ENCODE data around the gene VAC14. TPM values are rescaled to one million over a fixed set of nuclear protein-coding genes. Genes with fewer than 3 reads are reported as not detected.

Gene VAC14
- total and polyA plus RNA-seq, 4 donors, result 27.6 to 60.8 (median 50.9) TPM

DNA sequence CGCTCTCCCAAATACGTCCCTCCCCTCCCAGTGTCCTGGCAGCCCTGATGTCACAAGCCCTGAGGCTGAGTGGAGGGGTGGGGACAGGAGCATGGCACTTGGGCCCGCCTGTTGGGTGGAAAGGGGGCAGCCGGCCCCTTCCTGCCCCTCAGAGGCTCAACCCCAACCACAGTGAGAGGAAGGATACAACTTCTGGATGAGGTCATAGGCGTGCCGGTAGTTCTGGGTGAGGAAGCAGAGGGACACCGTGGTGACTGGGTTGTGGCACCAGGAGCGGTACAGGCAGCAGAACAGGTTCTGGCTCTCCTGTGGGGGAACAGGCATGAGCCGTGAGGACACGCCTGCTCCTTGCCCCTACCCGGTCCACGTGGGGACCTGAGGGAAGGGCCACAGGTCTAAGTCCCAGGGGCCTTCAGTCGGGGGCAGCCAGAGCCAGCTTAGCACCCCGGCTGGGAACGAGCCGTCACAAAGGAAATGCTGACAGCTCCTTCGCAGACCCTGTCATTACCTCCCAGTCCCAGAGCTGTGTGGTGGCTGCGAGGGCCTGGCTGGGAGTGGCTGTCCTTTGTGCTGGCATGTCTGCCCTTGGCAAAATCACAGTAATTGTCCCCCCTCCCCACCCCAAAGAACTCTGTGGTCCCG, 103.9 kb downstream of the VAC14 start:
- DNase-seq (peak; percentile 48 to 71 (median 59)), ATAC-seq (ENCODE audit: insufficient read depth, low FRiP score) (no peak)
- Histone ChIP-seq H3K36me3 (ENCODE audit: control insufficient read depth in 4 of 4, insufficient read depth in 4 of 4, low read length in 4 of 4) (peaks cover 0 to 2% (median 0%) of the 10 kb centered on the region in 4 donors), H3K27ac (ENCODE audit: low read depth in 1 of 2, low read length in 1 of 2) (peak overlapping the region; percentile 64 to 71), H3K4me3 (no peak overlapping the region), H3K4me1 (ENCODE audit: control insufficient read depth in 5 of 5, insufficient read depth in 5 of 5, low read length in 5 of 5) (peaks cover 6 to 72% (median 26%) of the 10 kb centered on the region in 5 donors), H3K27me3 (ENCODE audit: control insufficient read depth in 3 of 3, insufficient read depth in 3 of 3, low read length in 2 of 3) (no peaks in the 10 kb centered on the region), H3K9ac (ENCODE audit: insufficient read depth in 1 of 2, low read length in 2 of 2) (no peak overlapping the region), H3K9me3 (ENCODE audit: control insufficient read depth in 4 of 4, insufficient read depth in 3 of 4, low read length in 3 of 4) (no peaks in the 10 kb centered on the region)
- TF ChIP-seq, protein P1, sequence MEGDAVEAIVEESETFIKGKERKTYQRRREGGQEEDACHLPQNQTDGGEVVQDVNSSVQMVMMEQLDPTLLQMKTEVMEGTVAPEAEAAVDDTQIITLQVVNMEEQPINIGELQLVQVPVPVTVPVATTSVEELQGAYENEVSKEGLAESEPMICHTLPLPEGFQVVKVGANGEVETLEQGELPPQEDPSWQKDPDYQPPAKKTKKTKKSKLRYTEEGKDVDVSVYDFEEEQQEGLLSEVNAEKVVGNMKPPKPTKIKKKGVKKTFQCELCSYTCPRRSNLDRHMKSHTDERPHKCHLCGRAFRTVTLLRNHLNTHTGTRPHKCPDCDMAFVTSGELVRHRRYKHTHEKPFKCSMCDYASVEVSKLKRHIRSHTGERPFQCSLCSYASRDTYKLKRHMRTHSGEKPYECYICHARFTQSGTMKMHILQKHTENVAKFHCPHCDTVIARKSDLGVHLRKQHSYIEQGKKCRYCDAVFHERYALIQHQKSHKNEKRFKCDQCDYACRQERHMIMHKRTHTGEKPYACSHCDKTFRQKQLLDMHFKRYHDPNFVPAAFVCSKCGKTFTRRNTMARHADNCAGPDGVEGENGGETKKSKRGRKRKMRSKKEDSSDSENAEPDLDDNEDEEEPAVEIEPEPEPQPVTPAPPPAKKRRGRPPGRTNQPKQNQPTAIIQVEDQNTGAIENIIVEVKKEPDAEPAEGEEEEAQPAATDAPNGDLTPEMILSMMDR (IDR thresholded peaks at IDR 0.05; ENCODE audit: control extremely low read depth, extremely low read depth), result no peak
- WGBS, 2 donors, result 16 to 33% methylated on average over 19 of the region's 19 CpGs

- 85 to 95% methylated on average over 8 of the region's 8 CpGs for WGBS, 2 donors
- H3K36me3 ChIP-seq (ENCODE audit: control insufficient read depth in 4 of 4, insufficient read depth in 4 of 4, low read length in 4 of 4), result peaks cover 0 to 2% (median 0%) of the 10 kb centered on the region in 4 donors
- no peak overlapping the region for H3K4me3 ChIP-seq
- no peaks in the 10 kb centered on the region for H3K9me3 ChIP-seq (ENCODE audit: control insufficient read depth in 4 of 4, insufficient read depth in 3 of 4, low read length in 3 of 4)
- H3K27me3 ChIP-seq (ENCODE audit: control insufficient read depth in 3 of 3, insufficient read depth in 3 of 3, low read length in 2 of 3), result no peaks in the 10 kb centered on the region
- H3K27ac ChIP-seq (ENCODE audit: low read depth in 1 of 2, low read length in 1 of 2), result peak overlapping the region; percentile 64 to 71
- peak overlapping the region in 1 of 2 donors; percentile 9 for H3K9ac ChIP-seq (ENCODE audit: insufficient read depth in 1 of 2, low read length in 2 of 2)
- DNase-seq (no peak), ATAC-seq (ENCODE audit: insufficient read depth, low FRiP score) (no peak)
- TF ChIP-seq, protein P1 (IDR thresholded peaks at IDR 0.05; ENCODE audit: control extremely low read depth, extremely low read depth), result no peak
- H3K4me1 ChIP-seq (ENCODE audit: control insufficient read depth in 5 of 5, insufficient read depth in 5 of 5, low read length in 5 of 5), result peaks cover 6 to 72% (median 30%) of the 10 kb centered on the region in 5 donors
Measured at GRCh38 chr16:70696355-70696754, 104.6 kb downstream of the VAC14 start.

GRCh38 chr16:70695331-70696070, 105.5 kb downstream of the VAC14 start:
- Histone ChIP-seq H3K27me3 (ENCODE audit: control insufficient read depth in 3 of 3, insufficient read depth in 3 of 3, low read length in 2 of 3) (no peaks in the 10 kb centered on the region), H3K9ac (ENCODE audit: insufficient read depth in 1 of 2, low read length in 2 of 2) (no peak overlapping the region), H3K4me1 (ENCODE audit: control insufficient read depth in 5 of 5, insufficient read depth in 5 of 5, low read length in 5 of 5) (peaks cover 6 to 68% (median 26%) of the 10 kb centered on the region in 5 donors), H3K36me3 (ENCODE audit: control insufficient read depth in 4 of 4, insufficient read depth in 4 of 4, low read length in 4 of 4) (peaks cover 0 to 2% (median 0%) of the 10 kb centered on the region in 4 donors), H3K4me3 (no peak overlapping the region), H3K9me3 (ENCODE audit: control insufficient read depth in 4 of 4, insufficient read depth in 3 of 4, low read length in 3 of 4) (no peaks in the 10 kb centered on the region), H3K27ac (ENCODE audit: low read depth in 1 of 2, low read length in 1 of 2) (peak overlapping the region in 1 of 2 donors; percentile 50)
- TF ChIP-seq, protein P1 (IDR thresholded peaks at IDR 0.05; ENCODE audit: control extremely low read depth, extremely low read depth), result no peak
- WGBS, 2 donors, result 31 to 47% methylated on average over 14 of the region's 14 CpGs
- DNase-seq, result peak in 1 of 3 donors; percentile 49
- no peak for ATAC-seq (ENCODE audit: insufficient read depth, low FRiP score)

All from lung (tissue), 12 donors.